OCI-M2 (cell line): ENCODE data around the gene ACP3.
"Not testable (repeated sequence)": the region's sequence is repeated elsewhere in the genome, so short reads cannot be mapped to it uniquely, and the experiment has no call there.

Experiments
- DNase-seq: peaks from one replicate; lab custom pipeline; 2025; ENCODE audit not compliant: unreplicated experiment; lab: John Stamatoyannopoulos, UW

The ACP3 gene

DNA sequence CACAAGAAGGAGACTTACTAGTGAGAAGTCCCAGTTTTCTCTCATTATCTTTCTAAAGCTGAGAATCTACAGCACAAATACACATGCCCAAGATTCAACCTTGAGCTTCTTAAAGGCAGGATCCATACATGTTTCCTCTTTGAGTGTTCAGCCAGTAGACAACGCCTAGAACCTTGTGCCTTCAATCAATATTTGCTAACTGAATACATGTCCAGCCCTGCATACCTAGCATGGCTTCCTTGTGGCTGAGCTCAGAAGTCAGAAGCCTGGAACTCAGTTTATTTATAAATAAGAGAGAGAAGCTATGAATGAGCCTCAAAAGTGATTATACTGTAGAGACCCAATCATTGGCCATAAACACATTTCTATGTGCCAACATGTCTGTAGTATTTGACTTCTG lies 43.5 kb downstream of the ACP3 start:
- DNase-seq, result no peak

GRCh38 chr3:132362329-132362728 lies 45.1 kb downstream of the ACP3 start:
- no peak for DNase-seq

- DNase-seq, result no peak
Measured at GRCh38 chr3:132368515-132368914, 51.3 kb downstream of the ACP3 start.

- no peak for DNase-seq
Measured at GRCh38 chr3:132368962-132369361, 51.8 kb downstream of the ACP3 start.

GRCh38 chr3:132376945-132377354 lies 59.7 kb downstream of the ACP3 start:
- not testable (repeated sequence) for DNase-seq

DNA sequence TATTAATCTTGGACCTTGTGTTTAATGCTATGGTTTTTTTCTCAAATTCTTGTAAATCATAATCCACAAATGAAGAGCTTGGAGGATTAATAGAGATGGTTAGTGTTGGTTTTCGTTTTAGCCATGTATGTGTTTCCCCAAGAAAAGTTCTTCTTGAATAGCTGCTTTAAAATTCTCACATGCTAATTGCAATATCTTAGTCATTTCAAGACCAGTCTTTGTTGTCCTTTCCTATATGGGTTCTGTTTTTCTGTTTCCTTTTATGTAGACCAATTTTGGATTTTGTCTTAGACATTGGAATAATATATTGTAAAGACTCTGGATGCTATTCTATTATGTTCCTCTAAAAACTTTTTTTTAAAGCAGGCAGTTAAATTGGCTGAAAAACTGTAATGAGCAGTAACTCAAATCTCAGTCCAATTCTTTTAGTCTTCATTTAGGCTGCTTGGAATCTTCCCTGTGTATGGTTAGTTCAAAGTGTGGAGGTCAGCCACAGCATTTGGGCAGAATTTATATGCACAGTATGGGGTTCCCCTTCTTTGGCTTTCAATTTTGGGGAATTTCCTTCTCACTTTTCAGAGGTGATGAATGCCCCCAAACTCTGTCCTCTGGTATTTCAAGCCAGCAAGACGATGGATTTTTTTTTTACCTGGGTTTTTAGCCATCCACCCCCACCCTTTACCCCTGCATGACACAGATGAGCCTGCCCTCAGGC lies 61.0 kb downstream of the ACP3 start:
- no peak for DNase-seq

- DNase-seq, result no peak
Measured at GRCh38 chr3:132378846-132379245, 61.6 kb downstream of the ACP3 start.

DNA sequence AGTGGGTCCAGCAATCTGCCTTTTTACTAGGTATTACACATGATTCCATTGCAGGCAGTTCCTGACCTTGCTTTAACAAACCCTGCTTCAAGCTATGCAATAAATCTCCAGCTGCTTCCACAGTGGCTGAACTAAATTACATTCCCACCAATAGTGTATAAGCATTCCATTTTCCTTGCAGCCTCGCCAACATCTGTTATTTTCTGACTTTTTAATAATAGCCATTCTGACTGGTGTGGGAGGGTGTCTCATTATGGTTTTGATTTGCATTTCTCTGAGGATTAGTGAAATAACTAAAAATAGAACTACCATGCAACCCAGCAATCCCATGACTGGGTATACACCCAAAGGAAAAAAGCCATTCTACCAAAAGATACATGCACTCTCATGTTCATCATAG lies 63.7 kb downstream of the ACP3 start:
- DNase-seq, result no peak

DNA sequence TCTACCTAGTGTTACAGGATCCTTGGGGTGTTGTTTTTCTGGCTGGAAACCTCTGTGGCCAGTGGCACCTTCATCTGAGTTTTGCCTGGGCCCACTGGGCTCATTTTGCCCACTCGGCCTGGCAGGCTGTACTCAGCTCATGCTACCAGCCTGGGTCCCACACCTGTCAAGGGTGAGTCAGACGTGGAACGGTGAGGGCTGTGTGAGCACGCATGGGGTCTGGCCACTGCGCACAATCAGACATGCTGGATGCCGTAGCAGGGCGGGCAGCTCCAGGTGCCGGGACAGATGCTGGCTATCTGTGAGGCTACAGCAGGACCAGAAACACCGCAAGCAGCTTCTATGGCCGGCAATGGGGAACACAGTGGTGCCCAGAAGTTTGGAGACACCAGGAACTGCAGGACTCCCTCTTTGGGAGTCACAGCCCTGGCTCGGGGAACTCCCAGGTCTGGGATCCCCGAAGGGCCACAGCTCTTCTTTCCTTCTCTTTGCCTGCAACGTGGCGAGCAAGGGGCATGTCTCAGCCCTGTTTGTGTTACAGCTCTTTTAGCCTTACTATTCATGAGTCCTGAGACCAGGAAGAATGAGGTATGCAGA lies 64.2 kb downstream of the ACP3 start:
- DNase-seq, result no peak

GRCh38 chr3:132382267-132382666 lies 65.1 kb downstream of the ACP3 start:
- no peak for DNase-seq

GRCh38 chr3:132382688-132383194 lies 65.5 kb downstream of the ACP3 start:
- DNase-seq, result no peak

- no peak for DNase-seq
Measured at GRCh38 chr3:132386259-132386658, 69.1 kb downstream of the ACP3 start.

DNA sequence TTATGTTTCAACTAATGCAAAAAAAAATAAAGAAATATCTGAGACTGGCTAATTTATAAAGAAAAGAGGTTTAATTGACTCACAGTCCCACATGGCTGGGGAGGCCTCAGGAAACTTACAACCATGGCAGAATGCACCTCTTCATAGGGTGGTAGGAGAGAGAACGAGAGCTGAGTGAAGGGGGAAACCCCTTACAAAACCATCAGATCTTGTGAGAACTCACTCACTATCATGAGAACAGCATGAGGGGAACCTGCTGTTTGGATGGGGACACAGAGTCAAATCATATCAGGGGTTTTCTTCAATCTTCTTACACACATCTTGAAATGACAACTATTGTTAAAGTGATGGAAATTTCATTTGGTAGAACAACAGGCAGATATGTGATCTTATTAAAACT lies 75.5 kb downstream of the ACP3 start:
- DNase-seq, result not testable (repeated sequence)

DNA sequence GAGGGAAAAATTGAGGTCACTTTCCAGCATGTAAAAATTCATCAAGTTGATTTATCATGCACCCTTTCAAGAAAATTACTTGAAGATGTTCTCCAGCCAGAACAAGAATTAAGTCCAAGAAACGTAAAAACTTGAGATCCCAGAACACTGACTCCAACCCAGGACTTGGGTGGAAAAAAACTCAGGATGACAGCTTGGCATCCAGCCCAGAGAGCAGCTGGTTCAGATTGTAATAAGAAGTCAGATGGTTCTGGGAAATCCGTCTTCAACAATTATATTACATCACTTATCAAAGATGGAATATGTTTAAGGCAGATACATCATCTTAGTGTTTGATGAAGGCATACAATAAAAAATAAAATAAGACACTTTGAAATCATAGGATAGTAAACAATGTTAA lies 77.1 kb downstream of the ACP3 start:
- no peak for DNase-seq

- DNase-seq, result no peak
Measured at GRCh38 chr3:132395126-132395525, 77.9 kb downstream of the ACP3 start.

DNA sequence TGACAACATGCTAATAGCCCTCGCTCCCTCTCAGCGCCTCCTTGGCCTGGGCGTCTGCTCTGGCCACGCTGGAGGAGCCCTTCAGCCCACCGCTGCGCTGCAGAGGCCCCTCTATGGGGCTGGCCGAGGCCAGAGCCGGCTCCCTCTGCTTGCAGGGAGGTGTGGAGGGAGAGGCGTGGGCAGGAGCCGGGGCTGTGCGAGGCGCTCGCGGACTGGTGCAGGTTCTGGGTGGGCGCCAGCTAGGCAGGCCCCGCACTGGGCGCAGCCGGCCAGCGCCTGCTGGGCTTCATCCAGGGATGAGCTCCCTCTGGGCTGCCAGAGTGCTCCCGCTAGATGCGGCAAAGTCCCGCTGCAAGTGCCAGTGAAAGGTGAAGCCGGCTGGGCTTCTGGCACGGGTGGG lies 79.0 kb downstream of the ACP3 start:
- no peak for DNase-seq

GRCh38 chr3:132396776-132397175 lies 79.6 kb downstream of the ACP3 start:
- not testable (repeated sequence) for DNase-seq

DNA sequence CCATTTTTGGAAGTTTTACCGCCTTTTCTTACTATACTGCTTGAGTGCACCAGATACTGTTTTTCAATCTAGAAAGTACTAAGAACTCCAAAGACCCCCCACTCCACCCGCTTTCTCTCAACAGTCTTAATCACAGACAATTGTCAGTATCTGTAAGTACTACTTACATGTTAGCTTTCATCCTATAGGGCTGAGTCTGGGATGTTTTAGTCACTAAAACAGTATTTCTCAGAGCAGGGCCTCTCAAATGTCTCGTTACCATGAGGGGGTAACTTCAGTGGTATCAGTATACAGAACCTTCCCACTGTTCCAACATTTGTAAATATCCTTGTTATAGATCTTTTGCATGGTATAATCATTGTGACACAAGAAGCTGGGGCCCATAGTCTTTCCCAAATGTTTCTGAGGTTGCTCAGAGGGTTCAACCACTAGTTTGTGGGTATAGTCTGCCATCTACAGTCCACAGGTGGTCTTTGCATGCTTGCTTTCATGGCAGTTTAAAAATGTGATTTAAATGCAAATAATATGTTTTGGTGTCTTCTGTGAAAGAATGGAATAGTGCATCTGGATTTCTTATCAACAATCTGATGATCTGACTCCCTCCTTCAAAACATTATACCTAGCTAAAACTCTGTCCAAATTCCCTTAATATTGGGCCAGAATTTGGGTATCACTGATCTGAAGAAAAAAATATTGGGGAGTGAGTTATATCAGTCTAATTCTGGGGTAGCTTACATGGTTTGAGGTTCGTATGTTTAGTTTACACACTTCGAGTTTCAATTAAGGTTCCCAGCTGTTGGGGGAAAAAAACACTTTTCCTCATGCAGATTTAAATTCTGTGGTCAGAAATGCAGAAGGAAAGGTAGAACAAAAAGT lies 82.1 kb downstream of the ACP3 start:
- peak; percentile 26 for DNase-seq

GRCh38 chr3:132401255-132401654 lies 84.0 kb downstream of the ACP3 start:
- no peak for DNase-seq

- no peak for DNase-seq
Measured at GRCh38 chr3:132404276-132404675, 87.1 kb downstream of the ACP3 start.

DNA sequence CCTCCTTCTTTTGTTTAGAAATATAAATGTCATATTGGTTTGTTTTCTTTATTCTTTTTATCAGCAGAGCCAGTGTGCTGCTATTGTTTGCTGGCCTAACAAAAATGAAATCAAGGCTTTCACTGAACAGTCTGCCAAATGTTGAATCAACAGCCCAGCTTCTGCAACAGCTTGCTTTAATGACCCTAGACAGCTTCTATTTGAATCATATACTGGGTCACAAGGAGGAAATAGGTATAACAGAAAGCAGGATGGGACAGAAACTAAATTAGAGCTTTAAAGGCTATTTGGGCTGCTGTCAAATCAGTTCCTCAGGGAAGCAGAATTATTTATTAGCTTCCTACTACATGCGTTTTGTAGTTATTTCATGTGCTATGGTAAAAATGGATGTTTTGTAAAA lies 88.0 kb downstream of the ACP3 start:
- no peak for DNase-seq
